WTC11 (cell line): ENCODE data around the gene FBLN2. TPM values are rescaled to one million over a fixed set of nuclear protein-coding genes. Genes with fewer than 3 reads are reported as not detected.

Source experiments
- ATAC-seq: fragments of 200-7000 bp; cut with Tn5 transposase; 2 replicates; pipeline ENCODE4 v1.10.0; 2021; ENCODE audit warnings: mild to moderate bottlenecking, moderate library complexity
- CTCF ChIA-PET: fragments of 300-600 bp; sonication (Branson Sonifier 250); formaldehyde crosslinking; loops from one replicate; lab custom pipeline; 2021; ENCODE audit warnings: antibody characterized with exemption; lab: Charles Lee
- POLR2A ChIA-PET: fragments of 350-600 bp; sonication (Branson Sonifier 250); formaldehyde crosslinking; loops from one replicate; lab custom pipeline; 2021; ENCODE audit warnings: antibody characterized with exemption; lab: Charles Lee
- DNase-seq: peaks from one replicate; pipeline ENCODE4 v3.0.0; 2021; ENCODE audit warnings: low spot score
- H3K27ac Mint-ChIP-seq: 2 replicates; pipeline ENCODE4 v1.8.0; 2021; ENCODE audit warnings: mixed read lengths
- H3K27me3 Mint-ChIP-seq: 2 replicates; pipeline ENCODE4 v1.8.0; 2021; ENCODE audit warnings: low read depth, mild to moderate bottlenecking, moderate library complexity, mixed read lengths
- H3K36me3 Mint-ChIP-seq: 2 replicates; pipeline ENCODE4 v1.8.0; 2021; ENCODE audit warnings: mixed read lengths
- H3K4me1 Mint-ChIP-seq: 2 replicates; pipeline ENCODE4 v1.8.0; 2022; ENCODE audit warnings: mixed read lengths
- H3K4me3 Mint-ChIP-seq: 2 replicates; pipeline ENCODE4 v1.8.0; 2021; ENCODE audit warnings: mild to moderate bottlenecking, moderate library complexity, mixed read lengths
- H3K9me3 Mint-ChIP-seq: 2 replicates; pipeline ENCODE4 v1.8.0; 2021; ENCODE audit warnings: mixed read lengths
- EMX1 ChIP-seq: fragments of 250-450 bp; sonication (Bioruptor Pico); IDR thresholded peaks from 2 replicates; pipeline ENCODE4 v1.8.0; 2021; ENCODE audit warnings: mild to moderate bottlenecking
- ETV6 ChIP-seq: sonication (generic); formaldehyde crosslinking; IDR thresholded peaks from 2 replicates; pipeline ENCODE4 v1.8.1; 2022; ENCODE audit warnings: mild to moderate bottlenecking, missing genetic modification reagents
- FOXJ3 ChIP-seq: sonication (generic); formaldehyde crosslinking; IDR thresholded peaks from 2 replicates; pipeline ENCODE4 v1.9.0; 2021; ENCODE audit warnings: missing genetic modification reagents, mild to moderate bottlenecking, borderline replicate concordance
- FOXK1 ChIP-seq: sonication (generic); formaldehyde crosslinking; IDR thresholded peaks from 2 replicates; pipeline ENCODE4 v1.8.0; 2022; ENCODE audit warnings: mild to moderate bottlenecking, moderate library complexity, missing genetic modification reagents
- IRF2 ChIP-seq: sonication (generic); formaldehyde crosslinking; IDR thresholded peaks from 2 replicates; pipeline ENCODE4 v1.8.0; 2022; ENCODE audit warnings: low read depth, missing genetic modification reagents, borderline replicate concordance
- MYBL2 ChIP-seq: sonication (generic); formaldehyde crosslinking; IDR thresholded peaks from 2 replicates; pipeline ENCODE4 v1.8.1; 2023; ENCODE audit warnings: mild to moderate bottlenecking, moderate library complexity, missing genetic modification reagents
- NFE2L1 ChIP-seq: sonication (generic); formaldehyde crosslinking; IDR thresholded peaks from 2 replicates; pipeline ENCODE4 v1.8.1; 2023; ENCODE audit warnings: missing genetic modification reagents
- PRRX2 ChIP-seq: fragments of 250-450 bp; sonication (Bioruptor Pico); IDR thresholded peaks from 2 replicates; pipeline ENCODE4 v1.8.0; 2021; ENCODE audit warnings: mild to moderate bottlenecking
- RELA ChIP-seq: sonication (generic); formaldehyde crosslinking; IDR thresholded peaks from 2 replicates; pipeline ENCODE4 v1.8.1; 2022; ENCODE audit warnings: missing genetic modification reagents, mild to moderate bottlenecking, borderline replicate concordance
- TEAD4 ChIP-seq: sonication (generic); formaldehyde crosslinking; IDR thresholded peaks from 2 replicates; pipeline ENCODE4 v1.8.0; 2022; ENCODE audit warnings: mild to moderate bottlenecking, missing genetic modification reagents
- ZNF121 ChIP-seq: sonication (generic); formaldehyde crosslinking; IDR thresholded peaks from 2 replicates; pipeline ENCODE4 v1.8.0; 2023; ENCODE audit warnings: missing genetic modification reagents
- ZNF138 ChIP-seq: sonication (generic); formaldehyde crosslinking; conservative IDR thresholded peaks from 2 replicates; pipeline ENCODE4 v1.8.1; 2022; ENCODE audit warnings: mild to moderate bottlenecking, moderate library complexity, missing genetic modification reagents
- ZNF423 ChIP-seq: fragments of 250-450 bp; sonication (Bioruptor Pico); IDR thresholded peaks from 2 replicates; pipeline ENCODE4 v2.1.2; 2022; ENCODE audit warnings: mild to moderate bottlenecking, moderate library complexity
- total RNA-seq: library from RNA; stranded (reverse); gene quantifications from 3 replicates; pipeline ENCODE4 v1.2.3, GENCODE V29; 2021
- TF ChIP-seq, protein P1 (sequence below): sonication (generic); formaldehyde crosslinking; IDR thresholded peaks from 2 replicates; pipeline ENCODE4 v1.8.1; 2023; ENCODE audit warnings: mild to moderate bottlenecking, missing genetic modification reagents
- TF ChIP-seq, protein P2 (sequence below): fragments of 250-450 bp; sonication (Bioruptor Pico); IDR thresholded peaks from 2 replicates; pipeline ENCODE4 v1.9.0; 2021; ENCODE audit warnings: mild to moderate bottlenecking
- TF ChIP-seq, protein P3 (sequence below): fragments of 250-450 bp; sonication (Bioruptor Pico); IDR thresholded peaks from 2 replicates; pipeline ENCODE4 v1.8.0; 2021; ENCODE audit warnings: mild to moderate bottlenecking
- TF ChIP-seq, protein P4 (sequence below): sonication (generic); formaldehyde crosslinking; IDR thresholded peaks from 2 replicates; pipeline ENCODE4 v1.8.1; 2023; ENCODE audit warnings: mild to moderate bottlenecking, missing genetic modification reagents, moderate library complexity
- TF ChIP-seq, protein P5 (sequence below): sonication (generic); formaldehyde crosslinking; conservative IDR thresholded peaks from 2 replicates; pipeline ENCODE4 v1.8.1; 2022; ENCODE audit warnings: mild to moderate bottlenecking, missing genetic modification reagents

Gene FBLN2
- total RNA-seq, 1 experiment from 2014 or later = 20.7 TPM

DNA sequence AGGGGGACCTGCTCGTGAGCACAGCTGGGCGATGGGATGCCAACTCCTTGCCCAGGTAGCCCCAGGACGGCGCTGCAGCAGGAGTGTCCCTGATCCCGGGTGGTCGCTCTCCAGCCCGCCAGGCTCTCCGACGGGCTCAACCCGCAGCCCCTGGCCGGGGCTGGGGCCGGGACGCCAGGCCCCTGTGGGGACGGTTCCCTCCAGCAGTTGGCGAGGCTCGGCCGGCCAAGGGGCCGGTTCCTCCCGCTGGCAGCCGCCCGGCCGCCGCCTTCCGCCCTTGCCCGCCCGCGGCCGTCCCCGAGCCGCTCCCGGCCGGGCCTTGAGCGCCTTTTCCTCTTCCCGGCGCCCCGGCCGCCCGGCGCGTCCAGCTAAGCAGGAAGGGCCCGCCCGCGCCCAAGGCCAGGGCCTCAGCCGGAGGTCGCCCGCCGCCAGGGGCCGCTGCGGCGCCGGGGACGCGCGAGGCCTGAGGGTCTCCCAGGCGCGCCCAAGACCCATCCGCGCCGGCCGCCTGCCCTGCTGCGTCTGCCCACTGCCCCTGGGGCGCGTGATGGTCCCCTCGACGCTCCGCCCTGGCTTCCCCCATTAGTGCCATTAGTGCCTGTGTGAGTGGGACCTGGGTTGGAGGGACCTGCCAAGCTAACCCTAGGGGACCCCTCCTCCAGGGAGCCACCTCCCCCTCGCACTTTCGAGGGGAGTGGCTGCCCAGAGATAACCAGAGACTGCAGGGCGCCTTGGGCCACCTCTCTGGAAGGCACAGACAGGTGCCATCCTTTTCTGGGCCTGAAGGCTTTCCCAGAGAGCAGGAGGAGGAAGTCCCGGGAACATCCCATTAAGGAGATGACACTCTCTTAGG, 106.4 kb downstream of the FBLN2 start (continued):
- TF ChIP-seq, protein P1, sequence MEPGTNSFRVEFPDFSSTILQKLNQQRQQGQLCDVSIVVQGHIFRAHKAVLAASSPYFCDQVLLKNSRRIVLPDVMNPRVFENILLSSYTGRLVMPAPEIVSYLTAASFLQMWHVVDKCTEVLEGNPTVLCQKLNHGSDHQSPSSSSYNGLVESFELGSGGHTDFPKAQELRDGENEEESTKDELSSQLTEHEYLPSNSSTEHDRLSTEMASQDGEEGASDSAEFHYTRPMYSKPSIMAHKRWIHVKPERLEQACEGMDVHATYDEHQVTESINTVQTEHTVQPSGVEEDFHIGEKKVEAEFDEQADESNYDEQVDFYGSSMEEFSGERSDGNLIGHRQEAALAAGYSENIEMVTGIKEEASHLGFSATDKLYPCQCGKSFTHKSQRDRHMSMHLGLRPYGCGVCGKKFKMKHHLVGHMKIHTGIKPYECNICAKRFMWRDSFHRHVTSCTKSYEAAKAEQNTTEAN (CRISPR knock-in tag) = no peak
- TF ChIP-seq IRF2 (CRISPR knock-in tag) (no peak), EMX1 (CRISPR knock-in tag) (no peak), MYBL2 (no peak)

DNA sequence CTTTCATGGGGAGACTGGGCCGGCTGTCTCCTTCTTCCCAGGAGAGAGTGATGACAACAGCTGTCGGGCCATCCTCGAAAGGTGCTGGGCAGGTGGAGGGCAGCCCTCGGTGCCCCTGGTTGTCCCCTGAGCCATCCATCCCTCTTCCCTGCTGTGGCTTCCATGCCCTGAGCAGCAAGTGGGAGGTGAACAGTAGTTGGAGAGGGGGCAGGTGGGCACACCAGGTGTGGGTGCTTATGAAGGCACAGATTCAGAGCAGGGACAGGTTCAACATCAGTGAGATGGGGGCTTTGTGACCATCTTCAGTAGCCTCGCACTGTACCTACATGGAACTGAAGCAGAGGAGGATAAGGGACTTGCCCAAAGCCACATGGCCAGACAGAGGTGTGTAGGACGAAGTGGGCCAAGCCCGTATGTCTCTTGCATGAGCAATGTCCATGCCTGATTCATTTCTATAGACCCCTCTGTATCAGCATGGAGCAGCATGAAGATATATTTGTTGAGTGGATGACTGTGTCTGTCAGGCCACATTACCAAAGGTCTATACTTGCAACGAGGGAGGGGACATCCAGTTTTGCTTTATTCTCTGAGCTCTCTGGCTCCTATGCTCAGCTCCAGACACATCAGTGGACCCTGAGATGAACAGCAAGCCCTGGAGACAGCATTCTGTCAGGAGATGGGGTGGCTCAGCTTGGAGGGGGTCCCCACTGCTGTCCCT, 107.8 kb downstream of the FBLN2 start:
- DNase-seq = no peak
- no peak for ATAC-seq
- POLR2A ChIA-PET = no interaction called here
- TF ChIP-seq, protein P2, sequence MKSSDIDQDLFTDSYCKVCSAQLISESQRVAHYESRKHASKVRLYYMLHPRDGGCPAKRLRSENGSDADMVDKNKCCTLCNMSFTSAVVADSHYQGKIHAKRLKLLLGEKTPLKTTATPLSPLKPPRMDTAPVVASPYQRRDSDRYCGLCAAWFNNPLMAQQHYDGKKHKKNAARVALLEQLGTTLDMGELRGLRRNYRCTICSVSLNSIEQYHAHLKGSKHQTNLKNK (CRISPR knock-in tag) = no peak
- TF ChIP-seq PRRX2 (CRISPR knock-in tag) = no peak
- no peak for TF ChIP-seq NFE2L1 (CRISPR knock-in tag)
- TF ChIP-seq, protein P1 (CRISPR knock-in tag) = no peak
- TF ChIP-seq, protein P3, sequence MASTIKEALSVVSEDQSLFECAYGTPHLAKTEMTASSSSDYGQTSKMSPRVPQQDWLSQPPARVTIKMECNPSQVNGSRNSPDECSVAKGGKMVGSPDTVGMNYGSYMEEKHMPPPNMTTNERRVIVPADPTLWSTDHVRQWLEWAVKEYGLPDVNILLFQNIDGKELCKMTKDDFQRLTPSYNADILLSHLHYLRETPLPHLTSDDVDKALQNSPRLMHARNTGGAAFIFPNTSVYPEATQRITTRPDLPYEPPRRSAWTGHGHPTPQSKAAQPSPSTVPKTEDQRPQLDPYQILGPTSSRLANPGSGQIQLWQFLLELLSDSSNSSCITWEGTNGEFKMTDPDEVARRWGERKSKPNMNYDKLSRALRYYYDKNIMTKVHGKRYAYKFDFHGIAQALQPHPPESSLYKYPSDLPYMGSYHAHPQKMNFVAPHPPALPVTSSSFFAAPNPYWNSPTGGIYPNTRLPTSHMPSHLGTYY (CRISPR knock-in tag) = no peak
- no peak for TF ChIP-seq ZNF121
- TF ChIP-seq FOXJ3 (CRISPR knock-in tag) = no peak
- no peak for TF ChIP-seq ETV6
- no peak for TF ChIP-seq ZNF138 (CRISPR knock-in tag)
- no peak for TF ChIP-seq FOXK1 (CRISPR knock-in tag)
- no peak for TF ChIP-seq ZNF423
- TF ChIP-seq, protein P4, sequence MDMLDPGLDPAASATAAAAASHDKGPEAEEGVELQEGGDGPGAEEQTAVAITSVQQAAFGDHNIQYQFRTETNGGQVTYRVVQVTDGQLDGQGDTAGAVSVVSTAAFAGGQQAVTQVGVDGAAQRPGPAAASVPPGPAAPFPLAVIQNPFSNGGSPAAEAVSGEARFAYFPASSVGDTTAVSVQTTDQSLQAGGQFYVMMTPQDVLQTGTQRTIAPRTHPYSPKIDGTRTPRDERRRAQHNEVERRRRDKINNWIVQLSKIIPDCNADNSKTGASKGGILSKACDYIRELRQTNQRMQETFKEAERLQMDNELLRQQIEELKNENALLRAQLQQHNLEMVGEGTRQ = no peak
- TF ChIP-seq, protein P5, sequence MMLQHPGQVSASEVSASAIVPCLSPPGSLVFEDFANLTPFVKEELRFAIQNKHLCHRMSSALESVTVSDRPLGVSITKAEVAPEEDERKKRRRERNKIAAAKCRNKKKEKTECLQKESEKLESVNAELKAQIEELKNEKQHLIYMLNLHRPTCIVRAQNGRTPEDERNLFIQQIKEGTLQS (CRISPR knock-in tag) = no peak
- TF ChIP-seq RELA (CRISPR knock-in tag) = no peak
- no peak for TF ChIP-seq TEAD4 (CRISPR knock-in tag)
- no peak overlapping the region; the same call in 1 of the 2 replicates for H3K4me3 Mint-ChIP-seq
- peaks cover 4% of the 10 kb centered on the region for H3K9me3 Mint-ChIP-seq
- H3K27me3 Mint-ChIP-seq = peaks cover 43% of the 10 kb centered on the region
- H3K27ac Mint-ChIP-seq = no peak overlapping the region
- H3K4me1 Mint-ChIP-seq = peaks cover 10% of the 10 kb centered on the region
- H3K36me3 Mint-ChIP-seq = no peaks in the 10 kb centered on the region
- CTCF ChIA-PET = interaction anchor here (0.8 to 6.2 kb wide), 34 partner anchors 8 to 565 kb away, joined by 3 to 103 read pairs (median 10); partner anchors contain the start of genes HDAC11 and WNT7A
